Measurements from ENCODE around the gene LEP.

DNA sequence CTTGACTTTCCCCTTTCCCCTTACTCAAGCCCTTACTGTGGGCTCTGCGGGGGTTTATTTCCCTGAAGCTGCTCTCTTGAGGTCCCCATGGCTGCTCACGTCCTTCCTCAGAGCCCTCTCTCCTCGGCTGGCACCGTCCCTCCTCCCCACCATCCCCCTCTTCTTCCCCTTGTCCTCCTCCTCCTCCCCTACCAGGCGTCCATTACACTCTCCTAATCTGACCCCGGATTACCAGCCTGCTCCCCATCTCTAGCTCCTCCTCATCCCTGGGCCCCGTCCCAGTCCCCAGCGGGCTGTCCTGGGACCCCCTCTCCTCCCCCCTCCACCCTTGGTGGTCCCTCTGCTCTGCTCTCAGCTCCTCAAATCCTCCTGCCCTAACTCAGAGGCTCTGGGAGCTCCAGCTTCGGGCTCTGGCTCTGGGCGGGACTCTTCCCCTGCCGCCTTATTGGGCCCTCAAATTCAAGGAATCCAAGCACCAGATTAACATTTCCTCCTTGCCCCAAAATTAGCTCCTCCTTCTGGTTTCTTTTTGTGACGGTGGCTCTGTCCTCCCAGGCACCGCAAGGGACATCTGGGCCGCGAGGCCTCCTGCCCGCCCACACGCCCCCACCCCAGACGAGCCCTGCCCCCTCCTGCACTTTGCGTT, 48.5 kb upstream of the LEP start:
- TF ChIP-seq SIRT6 (IDR thresholded peaks at IDR 0.05; ENCODE audit: low read length), result no peak
- TF ChIP-seq POLR2AphosphoS5 (IDR thresholded peaks at IDR 0.05; ENCODE audit: low read depth, low read length), result no peak
- TF ChIP-seq, protein P1, sequence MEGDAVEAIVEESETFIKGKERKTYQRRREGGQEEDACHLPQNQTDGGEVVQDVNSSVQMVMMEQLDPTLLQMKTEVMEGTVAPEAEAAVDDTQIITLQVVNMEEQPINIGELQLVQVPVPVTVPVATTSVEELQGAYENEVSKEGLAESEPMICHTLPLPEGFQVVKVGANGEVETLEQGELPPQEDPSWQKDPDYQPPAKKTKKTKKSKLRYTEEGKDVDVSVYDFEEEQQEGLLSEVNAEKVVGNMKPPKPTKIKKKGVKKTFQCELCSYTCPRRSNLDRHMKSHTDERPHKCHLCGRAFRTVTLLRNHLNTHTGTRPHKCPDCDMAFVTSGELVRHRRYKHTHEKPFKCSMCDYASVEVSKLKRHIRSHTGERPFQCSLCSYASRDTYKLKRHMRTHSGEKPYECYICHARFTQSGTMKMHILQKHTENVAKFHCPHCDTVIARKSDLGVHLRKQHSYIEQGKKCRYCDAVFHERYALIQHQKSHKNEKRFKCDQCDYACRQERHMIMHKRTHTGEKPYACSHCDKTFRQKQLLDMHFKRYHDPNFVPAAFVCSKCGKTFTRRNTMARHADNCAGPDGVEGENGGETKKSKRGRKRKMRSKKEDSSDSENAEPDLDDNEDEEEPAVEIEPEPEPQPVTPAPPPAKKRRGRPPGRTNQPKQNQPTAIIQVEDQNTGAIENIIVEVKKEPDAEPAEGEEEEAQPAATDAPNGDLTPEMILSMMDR (IDR thresholded peaks at IDR 0.05; ENCODE audit: control extremely low read depth in 1 of 3, insufficient read depth in 1 of 3, low read depth in 1 of 3, low read length in 3 of 3), result no peak
- TF ChIP-seq JUN (IDR thresholded peaks at IDR 0.05; ENCODE audit: low read depth, low read length), result no peak
- no peak for TF ChIP-seq EZH2 (IDR thresholded peaks at IDR 0.05; ENCODE audit: low read depth, low read length, severe bottlenecking)
